Measurements from ENCODE around the gene C2CD4B. TPM values are rescaled to one million over a fixed set of nuclear protein-coding genes. Genes with fewer than 3 reads are reported as not detected.

The C2CD4B gene
- total and polyA plus RNA-seq, 2 of the 13 experiments (the other 11 are each of a cell fraction or from before 2014, with no cell fraction given), result not detected

GRCh38 chr15:62187425-62187824 is 22.3 kb upstream of the C2CD4B start (continued):
- TF ChIP-seq TEAD3 (CRISPR knock-in tag; optimal IDR thresholded peaks at IDR 0.05; ENCODE audit: borderline replicate concordance), result no peak

- H2AFZ ChIP-seq (ENCODE audit: low read length), result no peak overlapping the region
- H3K79me2 ChIP-seq (ENCODE audit: insufficient read depth, low read length), result no peaks in the 10 kb centered on the region
- FAIRE-seq, result no peak
- no peak overlapping the region for H3K27ac ChIP-seq (ENCODE audit: extremely low read length, insufficient read depth, low read length)
- H3K4me2 ChIP-seq (ENCODE audit: low read depth, low read length), result no peak overlapping the region
- H4K20me1 ChIP-seq (ENCODE audit: insufficient read depth, low read length), result no peaks in the 10 kb centered on the region
- in situ Hi-C loops (cut with HindIII; ENCODE audit: extremely low pct_ligation_motif_present, low pct_unique_long_range_greater_than_20kb), result no loop called here
- no peak for TF ChIP-seq RXRB (CRISPR knock-in tag; IDR thresholded peaks at IDR 0.05; ENCODE audit: borderline replicate concordance)
- no peak for TF ChIP-seq AKAP8 (CRISPR knock-in tag; IDR thresholded peaks at IDR 0.05)
- no peak for TF ChIP-seq ARID4A (CRISPR knock-in tag; IDR thresholded peaks at IDR 0.05; ENCODE audit: borderline replicate concordance)
- TF ChIP-seq TBX2 (CRISPR knock-in tag; IDR thresholded peaks at IDR 0.05; ENCODE audit: borderline replicate concordance), result no peak
- no peak for TF ChIP-seq ZNF451 (CRISPR knock-in tag; IDR thresholded peaks at IDR 0.05)
- TF ChIP-seq SETDB1 (CRISPR knock-in tag; IDR thresholded peaks at IDR 0.05; ENCODE audit: borderline replicate concordance), result no peak
- TF ChIP-seq ZNF225 (CRISPR knock-in tag; IDR thresholded peaks at IDR 0.05), result no peak
- no peak for TF ChIP-seq SMAD3 (CRISPR knock-in tag; IDR thresholded peaks at IDR 0.05)
- TF ChIP-seq HNF4G (IDR thresholded peaks at IDR 0.05; ENCODE audit: borderline replicate concordance, low read depth, low read length), result no peak
- no peak for TF ChIP-seq HNF4G (CRISPR knock-in tag; IDR thresholded peaks at IDR 0.05; ENCODE audit: borderline replicate concordance, low read depth)
- TF ChIP-seq SNAPC4 (CRISPR knock-in tag; IDR thresholded peaks at IDR 0.05), result no peak
- no peak for TF ChIP-seq RCOR2 (CRISPR knock-in tag; IDR thresholded peaks at IDR 0.05)
- TF ChIP-seq ZBTB42 (CRISPR knock-in tag; IDR thresholded peaks at IDR 0.05), result no peak
- no peak for TF ChIP-seq ZNF296 (CRISPR knock-in tag; conservative IDR thresholded peaks at IDR 0.05)
- no peak for ATAC-seq
- H3K36me3 ChIP-seq (replicated peaks in 1 of 2; ENCODE audit: control insufficient read depth in 1 of 2, insufficient read depth in 2 of 2, low read length in 2 of 2), result no peaks in the 10 kb centered on the region
- no peak overlapping the region for H3K4me3 ChIP-seq (replicated peaks in 1 of 3; ENCODE audit: insufficient read depth in 1 of 3, low read depth in 2 of 3, low read length in 3 of 3)
- H3K9me3 ChIP-seq (ENCODE audit: low read length), result no peaks in the 10 kb centered on the region
- H3K9ac ChIP-seq (ENCODE audit: insufficient read depth, low read depth, low read length), result no peak overlapping the region
- no peak for DNase-seq (ENCODE audit: low spot score)
- peaks cover 0 to 8% of the 10 kb centered on the region in 2 experiments; a peak in 1 of 5 replicates for H3K27me3 ChIP-seq (ENCODE audit: control insufficient read depth in 1 of 2, insufficient read depth in 2 of 2, low read length in 2 of 2)
- H3K4me1 ChIP-seq (ENCODE audit: insufficient read depth, low read length), result no peaks in the 10 kb centered on the region
- ChIA-PET POLR2A (no interaction called here), CTCF (ENCODE audit: low intra/inter-chr PET ratio, low total read pairs) (no interaction called here)
- BruUV-seq (replicated peaks), result no TSS peak
- no CpG with 5 or more reads among the region's 27 CpGs for WGBS (ENCODE audit: low lambda C conversion rate)
- intact Hi-C loops (cut with micrococcal nuclease; ENCODE audit: unreplicated experiment), result no loop called here
Observed at GRCh38 chr15:62186578-62186977, 21.5 kb upstream of the C2CD4B start.
